Renal cortex interstitium (tissue), 11 donors: ENCODE measurements around the gene ETV6. TPM values are rescaled to one million over a fixed set of nuclear protein-coding genes. Genes with fewer than 3 reads are reported as not detected.

ENCODE experiments used
- DNase-seq, 11 donors: peaks; one replicate each; pipeline ENCODE4 v3.0.0-alpha.2; 2013; ENCODE audit warnings: low read depth in 9 of 11, low spot score in 4 of 11; ENCODE audit errors: extremely low read depth in 1 of 11
- polyA plus RNA-seq, 3 donors: library from polyadenylated mRNA; unstranded; fragments of 120-200 nt; gene quantifications; one replicate each; pipeline ENCODE4 v1.2.1, GENCODE V29; 2013; ENCODE audit not compliant: insufficient read length in 3 of 3

ETV6 gene
- polyA plus RNA-seq, 3 donors = 13.5 to 14.1 (median 13.8) TPM

DNA sequence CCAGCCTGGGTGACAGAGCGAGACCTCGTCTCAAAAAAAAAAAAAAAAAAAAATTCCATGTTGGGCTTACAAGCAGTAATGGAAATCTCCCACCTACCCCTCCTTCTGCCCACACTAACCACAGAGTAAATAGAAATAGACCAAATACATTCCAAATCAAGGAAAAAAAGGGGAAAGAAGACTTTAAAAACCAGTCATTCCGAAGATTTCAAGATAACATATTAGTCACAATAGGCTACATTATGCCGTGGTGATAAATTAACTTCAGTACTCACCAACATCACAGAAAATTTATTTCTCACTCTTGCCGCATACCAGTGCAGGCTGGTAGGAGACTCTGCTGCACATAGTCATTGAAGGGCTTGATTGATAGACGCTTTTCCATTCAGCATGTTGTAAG, 15.5 kb upstream of the ETV6 start:
- no peak for DNase-seq

DNA sequence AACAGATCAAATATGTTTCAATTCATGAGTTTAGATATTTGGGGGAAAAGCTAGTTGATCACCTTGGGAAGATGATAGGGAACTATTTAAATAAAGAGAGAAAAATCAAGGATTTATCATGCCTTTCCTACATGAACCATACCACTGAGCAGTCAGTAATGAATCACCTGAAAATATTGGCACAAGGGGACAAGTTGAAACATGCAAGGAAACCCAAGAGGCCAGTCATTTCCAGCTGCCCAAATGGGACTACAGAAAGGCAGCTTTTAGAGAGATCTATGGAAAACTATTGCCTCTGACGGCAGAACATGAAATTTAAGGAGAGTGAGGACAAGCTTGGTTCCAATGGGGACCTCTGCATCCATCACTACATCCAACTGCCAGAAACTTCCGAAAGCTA, 14.1 kb upstream of the ETV6 start:
- DNase-seq = no peak

GRCh38 chr12:11638315-11638916, 11.1 kb upstream of the ETV6 start:
- no peak for DNase-seq

GRCh38 chr12:11639454-11639853, 10.0 kb upstream of the ETV6 start:
- DNase-seq = no peak

GRCh38 chr12:11641522-11641921, 8.0 kb upstream of the ETV6 start:
- no peak for DNase-seq

GRCh38 chr12:11642785-11643184, 6.7 kb upstream of the ETV6 start:
- no peak for DNase-seq

DNA sequence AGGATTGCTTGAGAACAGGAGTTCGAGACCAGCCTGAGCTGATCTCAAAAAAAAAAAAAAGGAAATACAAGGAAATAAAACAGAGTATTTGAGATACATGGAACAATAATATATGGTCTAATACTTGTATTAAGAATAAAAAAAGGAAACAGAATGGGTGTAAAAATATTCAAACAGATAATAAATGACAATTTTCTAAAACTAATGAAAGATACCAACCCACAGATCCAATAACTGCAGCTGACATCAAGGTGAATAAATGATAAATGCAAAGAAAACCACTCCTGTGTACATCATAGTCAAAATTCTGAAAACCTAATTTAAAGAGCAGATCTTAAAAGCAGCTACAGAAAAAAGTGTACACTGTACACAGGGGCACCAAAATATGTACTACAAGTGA, 4.1 kb upstream of the ETV6 start:
- no peak for DNase-seq

DNA sequence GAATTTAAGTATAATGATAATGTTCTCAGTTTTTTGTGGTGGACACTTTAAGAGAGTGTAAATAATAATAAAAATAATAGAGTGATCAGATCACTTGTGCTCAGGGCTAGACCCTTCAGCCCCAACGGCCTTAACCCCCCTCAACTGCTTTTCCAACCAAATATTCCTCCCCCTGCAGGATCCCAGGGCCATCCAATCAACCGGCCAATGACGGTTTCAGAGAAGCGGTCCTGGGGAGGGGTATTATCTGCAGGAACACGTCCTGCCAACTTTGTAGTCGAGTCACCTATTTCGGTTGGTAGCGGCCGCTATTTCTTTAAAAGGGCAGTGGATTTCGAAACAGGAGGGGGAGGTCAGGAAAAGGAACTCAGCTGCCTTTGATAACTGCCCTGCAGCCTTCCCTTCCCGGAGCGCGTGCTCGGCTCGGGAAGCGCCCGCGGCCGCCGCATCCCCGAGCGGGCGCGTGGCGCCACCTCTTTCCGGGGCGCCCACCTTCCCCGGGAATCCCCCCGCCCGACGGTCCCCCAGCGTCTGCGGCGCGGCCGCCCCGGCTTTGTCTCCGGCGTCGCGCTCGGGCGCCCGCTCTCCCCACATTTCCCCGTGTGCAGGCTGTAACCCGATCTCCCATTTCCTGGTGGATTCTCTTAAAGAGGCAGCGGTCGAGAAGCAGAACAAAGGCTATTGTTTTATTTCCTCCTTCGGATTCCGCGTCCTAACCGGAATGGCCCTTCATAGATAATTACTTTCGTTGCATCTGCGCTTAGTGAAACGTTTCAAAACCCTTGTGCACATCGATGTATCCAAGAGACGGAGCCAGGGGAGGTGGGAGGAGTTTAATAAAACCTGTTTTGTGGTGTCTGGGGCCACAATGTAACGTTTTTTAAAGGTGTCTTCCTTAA, 711 bp upstream of the ETV6 start:
- DNase-seq = peak in 10 of 11 donors; percentile 60 to 84 (median 80)

GRCh38 chr12:11650286-11651281, 1.1 kb downstream of the ETV6 start:
- peak in 3 of 11 donors; percentile 17 to 28 (median 25) for DNase-seq

DNA sequence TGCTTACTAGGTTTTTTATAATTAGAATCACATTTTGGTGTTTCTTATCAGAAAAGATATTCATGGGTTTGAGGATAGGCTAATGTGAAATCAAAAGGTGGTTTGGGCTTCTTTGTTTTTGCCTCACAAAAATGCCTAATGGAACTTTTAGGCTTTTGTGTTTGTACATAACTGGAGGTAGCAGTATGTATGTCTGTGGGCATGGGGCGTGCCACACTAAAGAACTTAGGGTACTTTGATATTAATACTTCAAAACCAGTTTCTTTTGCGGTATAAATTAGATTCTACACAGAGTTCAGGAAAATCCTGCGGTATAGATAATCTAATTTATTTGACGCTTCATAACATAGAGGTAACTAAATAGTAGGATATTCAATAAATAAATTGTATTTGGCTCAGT, 1.9 kb downstream of the ETV6 start:
- no peak for DNase-seq

DNA sequence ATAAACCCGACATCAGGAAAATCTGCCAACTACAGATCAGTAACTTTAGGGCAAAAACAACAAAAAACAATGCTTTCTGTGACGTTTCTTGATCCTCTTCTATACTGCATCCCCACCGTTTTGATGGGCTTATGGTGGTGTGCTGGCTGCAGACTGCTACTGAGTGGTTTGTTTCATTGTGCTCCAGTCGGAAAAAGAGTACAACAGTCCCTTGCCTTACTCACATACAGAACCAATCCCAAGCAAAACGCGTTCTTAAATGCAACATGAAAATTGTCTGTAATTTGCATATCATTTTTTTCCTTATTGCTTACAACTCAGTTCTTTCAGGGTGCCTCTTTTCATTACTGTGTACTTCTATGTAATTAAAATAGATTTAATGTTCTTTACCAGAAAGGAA, 2.3 kb downstream of the ETV6 start:
- no peak for DNase-seq

DNA sequence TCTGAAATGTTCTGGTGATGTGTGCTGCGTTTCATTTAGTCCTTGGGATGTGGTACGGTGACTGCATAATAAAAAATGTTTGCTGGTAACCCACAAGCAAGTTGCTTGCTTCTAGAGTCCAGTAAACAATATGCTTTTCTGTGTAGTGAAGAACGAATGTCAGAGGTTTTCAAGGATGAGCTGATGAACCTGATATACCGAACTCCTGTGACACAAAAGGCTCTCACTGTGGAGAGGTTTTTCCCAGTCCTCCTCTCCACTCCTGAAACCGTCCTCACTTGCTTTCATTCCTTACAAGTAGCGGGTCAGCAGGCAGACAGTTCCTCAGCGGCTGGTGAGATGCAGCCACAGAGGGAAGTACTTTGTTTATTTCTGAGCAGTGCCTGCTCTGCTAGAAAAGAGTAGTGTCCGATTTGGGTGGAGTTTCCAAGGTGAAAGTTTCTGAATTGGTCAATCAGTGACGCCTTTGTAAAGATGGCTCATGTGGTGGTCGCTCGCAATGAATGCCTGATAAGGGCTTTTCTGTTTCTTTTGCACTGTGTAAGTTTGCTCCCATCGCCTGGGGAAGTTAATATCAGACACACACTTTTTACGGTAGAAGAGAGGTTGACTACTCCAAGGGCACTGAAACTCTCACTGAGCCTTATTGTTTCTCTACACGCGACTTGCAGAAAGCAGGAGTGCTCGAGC, 3.0 kb downstream of the ETV6 start:
- DNase-seq = no peak

DNA sequence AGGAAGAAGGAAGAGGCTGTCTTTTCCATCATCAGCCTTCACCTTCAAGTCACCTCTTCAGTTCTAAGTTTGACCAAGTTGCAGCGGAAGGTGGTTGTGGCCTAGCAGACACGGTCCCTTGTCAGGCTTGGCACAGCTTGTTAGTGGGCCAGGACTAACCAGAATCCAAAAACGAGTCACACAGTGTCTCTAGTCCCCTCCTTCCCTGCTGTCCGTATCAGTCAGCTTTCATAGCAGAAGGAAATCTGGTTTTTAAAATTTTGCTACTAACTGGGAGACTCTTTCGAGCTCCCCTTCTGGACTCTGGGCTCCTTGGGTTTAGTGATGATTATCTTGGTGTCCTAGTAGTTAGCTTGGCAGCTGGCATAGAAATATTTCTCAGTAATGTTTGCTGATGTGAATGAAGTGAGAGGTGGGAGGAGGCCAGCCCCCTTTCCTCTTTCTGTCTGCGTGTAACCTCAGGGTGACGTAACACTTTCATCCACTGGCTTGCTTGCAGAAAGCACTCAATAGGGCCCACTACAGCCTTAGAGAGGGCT, 3.8 kb downstream of the ETV6 start:
- no peak for DNase-seq

DNA sequence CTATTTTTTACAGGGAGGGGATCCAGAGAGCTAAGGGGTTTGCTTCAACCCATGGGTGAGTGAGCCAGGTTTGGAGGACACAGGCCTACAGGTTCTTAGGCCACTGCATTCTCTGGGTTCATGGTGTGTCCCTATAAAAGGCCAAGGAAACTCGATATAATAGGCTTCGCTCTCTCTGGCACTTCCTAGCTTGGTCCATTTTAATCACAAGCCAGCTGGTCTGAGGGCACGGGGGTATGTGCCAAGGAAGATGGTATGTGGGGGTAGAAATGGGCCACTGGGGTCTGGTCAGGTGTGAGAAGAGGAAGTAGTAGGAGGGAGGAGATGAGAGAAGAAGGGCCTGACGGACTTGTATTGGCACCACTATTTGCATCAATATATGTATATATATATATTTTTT, 4.9 kb downstream of the ETV6 start:
- no peak for DNase-seq

DNA sequence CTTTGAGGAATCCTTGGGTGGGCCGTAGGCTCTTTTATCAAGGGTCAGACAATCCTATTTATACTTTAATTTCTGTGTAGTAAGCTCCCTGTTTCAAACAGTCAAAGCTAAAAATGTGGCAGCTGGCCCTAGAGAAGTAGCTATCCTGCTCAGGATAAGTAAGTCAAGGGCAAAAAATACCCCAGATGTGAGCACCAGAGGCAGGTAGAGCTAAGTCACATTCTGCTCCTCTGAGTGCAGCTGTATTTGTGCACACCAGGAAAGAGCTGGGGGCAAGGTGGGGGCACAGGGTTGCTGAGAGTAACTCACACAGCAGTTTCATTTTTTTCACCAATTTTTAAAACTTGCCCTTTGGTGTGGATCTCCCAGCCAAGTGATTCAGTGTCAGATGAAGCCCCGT, 5.3 kb downstream of the ETV6 start:
- no peak for DNase-seq

GRCh38 chr12:11655842-11656241, 6.4 kb downstream of the ETV6 start:
- no peak for DNase-seq

GRCh38 chr12:11656550-11656949, 7.1 kb downstream of the ETV6 start:
- DNase-seq = no peak

- DNase-seq = no peak
These were observed 8.0 kb downstream of the ETV6 start for GRCh38 chr12:11657511-11657910.

GRCh38 chr12:11658791-11659190, 9.3 kb downstream of the ETV6 start:
- no peak for DNase-seq
